ENCODE measurements around the gene DUSP28.

DNA sequence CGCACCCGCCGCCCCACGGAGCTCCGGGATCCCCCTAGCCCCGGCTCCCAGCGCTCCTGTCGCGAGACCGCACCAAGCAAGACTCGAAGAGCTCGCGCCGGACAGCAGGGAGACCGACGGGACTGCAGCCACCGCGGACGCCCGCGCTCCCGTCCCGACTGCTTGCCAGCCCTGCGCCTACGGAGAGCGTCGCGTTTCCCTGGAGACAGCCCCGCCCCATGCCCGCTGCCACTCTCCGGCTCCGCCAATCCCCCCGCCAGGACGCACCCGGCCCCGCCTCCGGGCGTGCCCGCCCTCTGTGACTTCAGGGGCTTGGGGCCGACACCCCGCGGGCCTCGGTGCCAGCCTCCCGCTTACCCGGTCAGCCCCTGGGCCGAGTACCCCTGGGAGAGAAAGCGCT is 2.3 kb upstream of the DUSP28 start, which contains the start of gene ANKMY1:
- TF ChIP-seq, protein P1, sequence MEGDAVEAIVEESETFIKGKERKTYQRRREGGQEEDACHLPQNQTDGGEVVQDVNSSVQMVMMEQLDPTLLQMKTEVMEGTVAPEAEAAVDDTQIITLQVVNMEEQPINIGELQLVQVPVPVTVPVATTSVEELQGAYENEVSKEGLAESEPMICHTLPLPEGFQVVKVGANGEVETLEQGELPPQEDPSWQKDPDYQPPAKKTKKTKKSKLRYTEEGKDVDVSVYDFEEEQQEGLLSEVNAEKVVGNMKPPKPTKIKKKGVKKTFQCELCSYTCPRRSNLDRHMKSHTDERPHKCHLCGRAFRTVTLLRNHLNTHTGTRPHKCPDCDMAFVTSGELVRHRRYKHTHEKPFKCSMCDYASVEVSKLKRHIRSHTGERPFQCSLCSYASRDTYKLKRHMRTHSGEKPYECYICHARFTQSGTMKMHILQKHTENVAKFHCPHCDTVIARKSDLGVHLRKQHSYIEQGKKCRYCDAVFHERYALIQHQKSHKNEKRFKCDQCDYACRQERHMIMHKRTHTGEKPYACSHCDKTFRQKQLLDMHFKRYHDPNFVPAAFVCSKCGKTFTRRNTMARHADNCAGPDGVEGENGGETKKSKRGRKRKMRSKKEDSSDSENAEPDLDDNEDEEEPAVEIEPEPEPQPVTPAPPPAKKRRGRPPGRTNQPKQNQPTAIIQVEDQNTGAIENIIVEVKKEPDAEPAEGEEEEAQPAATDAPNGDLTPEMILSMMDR (IDR thresholded peaks at IDR 0.05): no peak
- no peak for TF ChIP-seq EP300 (IDR thresholded peaks at IDR 0.05)

Data from gastroesophageal sphincter (tissue), 3 donors.